GM23338 (cell line): ENCODE results near the gene MFRP. TPM values are rescaled to one million over a fixed set of nuclear protein-coding genes. Genes with fewer than 3 reads are reported as not detected.

Source experiments
- ATAC-seq: fragments of 200-7000 bp; cut with Tn5 transposase; 3 replicates; pipeline ENCODE4 v1.9.1; 2020
- DNase-seq: peaks from one replicate; pipeline ENCODE4 v3.0.0-alpha.2; 2015; ENCODE audit warnings: low spot score
- H2AFZ ChIP-seq: fragments of 200-600 bp; sonication (generic); 2 replicates; pipeline ENCODE4 v1.8.0; 2016; ENCODE audit warnings: antibody characterized with exemption, mild to moderate bottlenecking, moderate library complexity
- H3F3A ChIP-seq: fragments of 200-600 bp; sonication (generic); replicated peaks from 2 replicates; pipeline ENCODE4 v1.8.0; 2017; ENCODE audit warnings: antibody characterized with exemption, mixed run types, low read depth
- H3K27ac ChIP-seq: fragments of 200-600 bp; sonication (generic); 2 replicates; pipeline ENCODE4 v1.6.1; 2016; ENCODE audit warnings: low read depth
- H3K27me3 ChIP-seq: fragments of 200-600 bp; sonication (generic); 2 replicates; pipeline ENCODE4 v1.8.0; 2016; ENCODE audit warnings: mild to moderate bottlenecking, mixed run types, moderate library complexity; ENCODE audit not compliant: insufficient read depth
- H3K36me3 ChIP-seq: fragments of 200-600 bp; sonication (generic); 2 replicates; pipeline ENCODE4 v1.8.0; 2016; ENCODE audit warnings: mild to moderate bottlenecking; ENCODE audit not compliant: insufficient read depth
- H3K4me1 ChIP-seq: fragments of 200-600 bp; sonication (generic); 2 replicates; pipeline ENCODE4 v1.8.0; 2016; ENCODE audit warnings: mild to moderate bottlenecking, moderate library complexity; ENCODE audit not compliant: insufficient read depth
- H3K4me2 ChIP-seq: fragments of 200-600 bp; sonication (generic); 2 replicates; pipeline ENCODE4 v1.7.1; 2017; ENCODE audit warnings: mixed run types
- H3K4me3 ChIP-seq: fragments of 200-600 bp; sonication (generic); 2 replicates; pipeline ENCODE4 v1.6.1; 2016; ENCODE audit warnings: mixed run types
- H3K79me2 ChIP-seq: fragments of 200-600 bp; sonication (generic); replicated peaks from 2 replicates; pipeline ENCODE4 v1.8.0; 2017; ENCODE audit warnings: mild to moderate bottlenecking; ENCODE audit not compliant: insufficient read depth
- H3K9me2 ChIP-seq: fragments of 200-600 bp; sonication (generic); 2 replicates; pipeline ENCODE4 v1.8.0; 2017; ENCODE audit not compliant: insufficient read depth
- H4K20me1 ChIP-seq: fragments of 200-600 bp; sonication (generic); replicated peaks from 2 replicates; pipeline ENCODE4 v1.8.0; 2017; ENCODE audit warnings: mild to moderate bottlenecking; ENCODE audit not compliant: insufficient read depth
- H3K27ac Mint-ChIP-seq: 2 replicates; pipeline ENCODE4 v1.8.0; 2020; ENCODE audit warnings: inconsistent platforms, mild to moderate bottlenecking, moderate library complexity, mixed read lengths
- H3K27me3 Mint-ChIP-seq: 3 replicates; pipeline ENCODE4 v1.8.0; 2022; ENCODE audit warnings: low read depth, mild to moderate bottlenecking, moderate library complexity, mixed read lengths, inconsistent platforms; ENCODE audit not compliant: insufficient read depth, poor library complexity
- H3K36me3 Mint-ChIP-seq: 3 replicates; pipeline ENCODE4 v1.8.0; 2021; ENCODE audit warnings: low read depth, mild to moderate bottlenecking, inconsistent platforms, moderate library complexity, mixed read lengths
- H3K4me1 Mint-ChIP-seq: 3 replicates; pipeline ENCODE4 v1.8.0; 2020; ENCODE audit warnings: mild to moderate bottlenecking, inconsistent platforms, mixed read lengths
- H3K4me3 Mint-ChIP-seq: 3 replicates; pipeline ENCODE4 v1.8.0; 2021; ENCODE audit warnings: moderate library complexity, mild to moderate bottlenecking, inconsistent platforms, mixed read lengths
- H3K9me3 Mint-ChIP-seq: 3 replicates; pipeline ENCODE4 v1.8.0; 2020; ENCODE audit warnings: moderate library complexity, mild to moderate bottlenecking, inconsistent platforms, mixed read lengths
- CREB1 ChIP-seq: fragments of 250-450 bp; sonication (Bioruptor Pico); IDR thresholded peaks from 2 replicates; pipeline ENCODE4 v1.5.0; 2020; ENCODE audit warnings: low read depth, mild to moderate bottlenecking, moderate library complexity
- EZH2 ChIP-seq: fragments of 200-600 bp; sonication (generic); IDR thresholded peaks from one replicate; pipeline ENCODE4 v1.8.0; 2017; ENCODE audit warnings: antibody characterized with exemption, mild to moderate bottlenecking, low read depth; ENCODE audit not compliant: unreplicated experiment
- EZH2phosphoT487 ChIP-seq: fragments of 200-600 bp; sonication (generic); IDR thresholded peaks from one replicate; pipeline ENCODE4 v1.8.1; 2018; ENCODE audit warnings: antibody characterized with exemption; ENCODE audit not compliant: unreplicated experiment
- JUNB ChIP-seq: IDR thresholded peaks from one replicate; pipeline ENCODE4 v1.6.1; 2016; ENCODE audit warnings: antibody characterized with exemption; ENCODE audit not compliant: unreplicated experiment
- NANOG ChIP-seq: IDR thresholded peaks from 2 replicates; pipeline ENCODE4 v1.6.1; 2016; ENCODE audit warnings: antibody characterized with exemption, borderline replicate concordance
- POLR2AphosphoS5 ChIP-seq: IDR thresholded peaks from 2 replicates; pipeline ENCODE4 v1.6.1; 2016; ENCODE audit warnings: antibody characterized with exemption, low read depth
- STAT1 ChIP-seq: IDR thresholded peaks from one replicate; pipeline ENCODE4 v1.6.1; 2016; ENCODE audit warnings: antibody characterized with exemption; ENCODE audit not compliant: unreplicated experiment
- ZNF114 ChIP-seq: fragments of 250-450 bp; sonication (Bioruptor Pico); IDR thresholded peaks from 2 replicates; pipeline ENCODE4 v1.5.0; 2020; ENCODE audit warnings: mild to moderate bottlenecking, moderate library complexity
- ZNF331 ChIP-seq: fragments of 250-450 bp; sonication (Bioruptor Pico); IDR thresholded peaks from 2 replicates; pipeline ENCODE4 v1.5.0; 2020; ENCODE audit warnings: low read depth, mild to moderate bottlenecking, moderate library complexity
- polyA plus RNA-seq: library from polyadenylated mRNA; unstranded; fragments of >200 nt; fragmentation: Nextera tagmentation; extraction: Ambion mirVana; gene quantifications from 2 replicates; pipeline ENCODE4 v1.2.1, GENCODE V29; 2016
- total RNA-seq: library from RNA; depleted of rRNA; stranded (reverse); fragments of >200 nt; shearing (Covaris generic); gene quantifications from 2 replicates; pipeline ENCODE4 v1.2.3, GENCODE V29; 2014
- TF ChIP-seq, protein P1 (sequence below): IDR thresholded peaks from 2 replicates; pipeline ENCODE4 v1.6.1; 2016; ENCODE audit warnings: antibody characterized with exemption
- TF ChIP-seq, protein P2 (sequence below): fragments of 250-450 bp; sonication (Bioruptor Pico); IDR thresholded peaks from 2 replicates; pipeline ENCODE4 v1.5.0; 2020; ENCODE audit warnings: mild to moderate bottlenecking, moderate library complexity
- TF ChIP-seq, protein P3 (sequence below): IDR thresholded peaks from one replicate; pipeline ENCODE4 v1.6.1; 2018; ENCODE audit warnings: antibody characterized with exemption; ENCODE audit not compliant: unreplicated experiment

Gene MFRP
- total and polyA plus RNA-seq, 2 experiments from 2014 or later, result 0.03 TPM; not detected in 1

DNA sequence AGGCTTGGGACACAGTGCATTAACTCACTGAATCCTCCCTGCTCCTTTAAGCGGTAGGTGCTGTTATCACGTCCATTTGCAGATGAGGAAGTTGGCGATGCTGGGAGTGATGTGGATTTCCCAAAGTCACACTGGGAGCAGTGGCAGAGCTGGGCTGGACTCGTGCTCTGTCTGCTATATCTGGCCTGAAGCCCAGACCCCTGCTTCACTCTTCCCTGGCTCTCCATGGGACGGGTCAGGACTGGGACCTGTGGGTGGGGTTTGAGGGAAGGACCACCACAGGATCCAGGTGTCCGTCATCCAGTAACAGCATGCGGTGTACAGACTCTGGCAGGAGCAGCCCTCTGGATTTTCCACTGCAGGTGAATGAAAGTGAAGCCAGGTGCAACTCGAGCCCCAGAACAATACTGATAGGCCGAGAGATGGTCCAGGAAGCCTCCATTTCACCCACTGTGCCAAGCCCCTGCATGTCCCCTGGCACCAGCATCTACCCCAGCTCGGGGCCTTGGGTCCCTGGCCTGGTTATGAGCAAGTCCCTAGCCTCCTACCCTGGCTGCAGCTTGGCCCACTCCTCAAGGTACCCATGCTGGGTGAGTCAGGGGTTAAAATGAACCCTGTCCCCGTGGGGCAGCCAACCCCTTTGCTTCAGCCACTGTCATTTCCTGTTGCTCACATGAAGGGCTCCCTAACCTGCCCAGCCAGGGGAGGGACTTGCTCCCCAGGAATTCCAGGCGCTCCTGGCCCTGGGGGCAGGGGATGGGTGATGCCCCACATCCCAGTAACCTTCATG, 30.8 kb upstream of the MFRP start:
- TF ChIP-seq CREB1 (CRISPR knock-in tag) (no peak), EZH2 (no peak), JUNB (no peak), EZH2phosphoT487 (no peak), NANOG (no peak), POLR2AphosphoS5 (no peak), ZNF331 (CRISPR knock-in tag) (no peak), STAT1 (no peak), ZNF114 (CRISPR knock-in tag) (no peak)
- TF ChIP-seq, protein P1, sequence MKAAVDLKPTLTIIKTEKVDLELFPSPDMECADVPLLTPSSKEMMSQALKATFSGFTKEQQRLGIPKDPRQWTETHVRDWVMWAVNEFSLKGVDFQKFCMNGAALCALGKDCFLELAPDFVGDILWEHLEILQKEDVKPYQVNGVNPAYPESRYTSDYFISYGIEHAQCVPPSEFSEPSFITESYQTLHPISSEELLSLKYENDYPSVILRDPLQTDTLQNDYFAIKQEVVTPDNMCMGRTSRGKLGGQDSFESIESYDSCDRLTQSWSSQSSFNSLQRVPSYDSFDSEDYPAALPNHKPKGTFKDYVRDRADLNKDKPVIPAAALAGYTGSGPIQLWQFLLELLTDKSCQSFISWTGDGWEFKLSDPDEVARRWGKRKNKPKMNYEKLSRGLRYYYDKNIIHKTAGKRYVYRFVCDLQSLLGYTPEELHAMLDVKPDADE, result no peak
- TF ChIP-seq, protein P2, sequence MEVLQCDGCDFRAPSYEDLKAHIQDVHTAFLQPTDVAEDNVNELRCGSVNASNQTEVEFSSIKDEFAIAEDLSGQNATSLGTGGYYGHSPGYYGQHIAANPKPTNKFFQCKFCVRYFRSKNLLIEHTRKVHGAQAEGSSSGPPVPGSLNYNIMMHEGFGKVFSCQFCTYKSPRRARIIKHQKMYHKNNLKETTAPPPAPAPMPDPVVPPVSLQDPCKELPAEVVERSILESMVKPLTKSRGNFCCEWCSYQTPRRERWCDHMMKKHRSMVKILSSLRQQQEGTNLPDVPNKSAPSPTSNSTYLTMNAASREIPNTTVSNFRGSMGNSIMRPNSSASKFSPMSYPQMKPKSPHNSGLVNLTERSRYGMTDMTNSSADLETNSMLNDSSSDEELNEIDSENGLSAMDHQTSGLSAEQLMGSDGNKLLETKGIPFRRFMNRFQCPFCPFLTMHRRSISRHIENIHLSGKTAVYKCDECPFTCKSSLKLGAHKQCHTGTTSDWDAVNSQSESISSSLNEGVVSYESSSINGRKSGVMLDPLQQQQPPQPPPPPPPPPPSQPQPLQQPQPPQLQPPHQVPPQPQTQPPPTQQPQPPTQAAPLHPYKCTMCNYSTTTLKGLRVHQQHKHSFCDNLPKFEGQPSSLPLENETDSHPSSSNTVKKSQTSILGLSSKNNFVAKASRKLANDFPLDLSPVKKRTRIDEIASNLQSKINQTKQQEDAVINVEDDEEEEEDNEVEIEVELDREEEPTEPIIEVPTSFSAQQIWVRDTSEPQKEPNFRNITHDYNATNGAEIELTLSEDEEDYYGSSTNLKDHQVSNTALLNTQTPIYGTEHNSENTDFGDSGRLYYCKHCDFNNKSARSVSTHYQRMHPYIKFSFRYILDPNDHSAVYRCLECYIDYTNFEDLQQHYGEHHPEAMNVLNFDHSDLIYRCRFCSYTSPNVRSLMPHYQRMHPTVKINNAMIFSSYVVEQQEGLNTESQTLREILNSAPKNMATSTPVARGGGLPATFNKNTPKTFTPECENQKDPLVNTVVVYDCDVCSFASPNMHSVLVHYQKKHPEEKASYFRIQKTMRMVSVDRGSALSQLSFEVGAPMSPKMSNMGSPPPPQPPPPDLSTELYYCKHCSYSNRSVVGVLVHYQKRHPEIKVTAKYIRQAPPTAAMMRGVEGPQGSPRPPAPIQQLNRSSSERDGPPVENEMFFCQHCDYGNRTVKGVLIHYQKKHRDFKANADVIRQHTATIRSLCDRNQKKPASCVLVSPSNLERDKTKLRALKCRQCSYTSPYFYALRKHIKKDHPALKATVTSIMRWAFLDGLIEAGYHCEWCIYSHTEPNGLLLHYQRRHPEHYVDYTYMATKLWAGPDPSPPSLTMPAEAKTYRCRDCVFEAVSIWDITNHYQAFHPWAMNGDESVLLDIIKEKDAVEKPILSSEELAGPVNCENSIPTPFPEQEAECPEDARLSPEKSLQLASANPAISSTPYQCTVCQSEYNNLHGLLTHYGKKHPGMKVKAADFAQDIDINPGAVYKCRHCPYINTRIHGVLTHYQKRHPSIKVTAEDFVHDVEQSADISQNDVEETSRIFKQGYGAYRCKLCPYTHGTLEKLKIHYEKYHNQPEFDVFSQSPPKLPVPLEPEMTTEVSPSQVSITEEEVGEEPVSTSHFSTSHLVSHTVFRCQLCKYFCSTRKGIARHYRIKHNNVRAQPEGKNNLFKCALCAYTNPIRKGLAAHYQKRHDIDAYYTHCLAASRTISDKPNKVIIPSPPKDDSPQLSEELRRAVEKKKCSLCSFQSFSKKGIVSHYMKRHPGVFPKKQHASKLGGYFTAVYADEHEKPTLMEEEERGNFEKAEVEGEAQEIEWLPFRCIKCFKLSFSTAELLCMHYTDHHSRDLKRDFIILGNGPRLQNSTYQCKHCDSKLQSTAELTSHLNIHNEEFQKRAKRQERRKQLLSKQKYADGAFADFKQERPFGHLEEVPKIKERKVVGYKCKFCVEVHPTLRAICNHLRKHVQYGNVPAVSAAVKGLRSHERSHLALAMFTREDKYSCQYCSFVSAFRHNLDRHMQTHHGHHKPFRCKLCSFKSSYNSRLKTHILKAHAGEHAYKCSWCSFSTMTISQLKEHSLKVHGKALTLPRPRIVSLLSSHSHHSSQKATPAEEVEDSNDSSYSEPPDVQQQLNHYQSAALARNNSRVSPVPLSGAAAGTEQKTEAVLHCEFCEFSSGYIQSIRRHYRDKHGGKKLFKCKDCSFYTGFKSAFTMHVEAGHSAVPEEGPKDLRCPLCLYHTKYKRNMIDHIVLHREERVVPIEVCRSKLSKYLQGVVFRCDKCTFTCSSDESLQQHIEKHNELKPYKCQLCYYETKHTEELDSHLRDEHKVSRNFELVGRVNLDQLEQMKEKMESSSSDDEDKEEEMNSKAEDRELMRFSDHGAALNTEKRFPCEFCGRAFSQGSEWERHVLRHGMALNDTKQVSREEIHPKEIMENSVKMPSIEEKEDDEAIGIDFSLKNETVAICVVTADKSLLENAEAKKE, result no peak
- TF ChIP-seq, protein P3, sequence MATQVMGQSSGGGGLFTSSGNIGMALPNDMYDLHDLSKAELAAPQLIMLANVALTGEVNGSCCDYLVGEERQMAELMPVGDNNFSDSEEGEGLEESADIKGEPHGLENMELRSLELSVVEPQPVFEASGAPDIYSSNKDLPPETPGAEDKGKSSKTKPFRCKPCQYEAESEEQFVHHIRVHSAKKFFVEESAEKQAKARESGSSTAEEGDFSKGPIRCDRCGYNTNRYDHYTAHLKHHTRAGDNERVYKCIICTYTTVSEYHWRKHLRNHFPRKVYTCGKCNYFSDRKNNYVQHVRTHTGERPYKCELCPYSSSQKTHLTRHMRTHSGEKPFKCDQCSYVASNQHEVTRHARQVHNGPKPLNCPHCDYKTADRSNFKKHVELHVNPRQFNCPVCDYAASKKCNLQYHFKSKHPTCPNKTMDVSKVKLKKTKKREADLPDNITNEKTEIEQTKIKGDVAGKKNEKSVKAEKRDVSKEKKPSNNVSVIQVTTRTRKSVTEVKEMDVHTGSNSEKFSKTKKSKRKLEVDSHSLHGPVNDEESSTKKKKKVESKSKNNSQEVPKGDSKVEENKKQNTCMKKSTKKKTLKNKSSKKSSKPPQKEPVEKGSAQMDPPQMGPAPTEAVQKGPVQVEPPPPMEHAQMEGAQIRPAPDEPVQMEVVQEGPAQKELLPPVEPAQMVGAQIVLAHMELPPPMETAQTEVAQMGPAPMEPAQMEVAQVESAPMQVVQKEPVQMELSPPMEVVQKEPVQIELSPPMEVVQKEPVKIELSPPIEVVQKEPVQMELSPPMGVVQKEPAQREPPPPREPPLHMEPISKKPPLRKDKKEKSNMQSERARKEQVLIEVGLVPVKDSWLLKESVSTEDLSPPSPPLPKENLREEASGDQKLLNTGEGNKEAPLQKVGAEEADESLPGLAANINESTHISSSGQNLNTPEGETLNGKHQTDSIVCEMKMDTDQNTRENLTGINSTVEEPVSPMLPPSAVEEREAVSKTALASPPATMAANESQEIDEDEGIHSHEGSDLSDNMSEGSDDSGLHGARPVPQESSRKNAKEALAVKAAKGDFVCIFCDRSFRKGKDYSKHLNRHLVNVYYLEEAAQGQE, result no peak
- Histone ChIP-seq H3K4me3 (no peak overlapping the region), H2AFZ (no peak overlapping the region), H3K27me3 (peaks cover 21% of the 10 kb centered on the region), H3K36me3 (no peaks in the 10 kb centered on the region), H3F3A (peaks cover 10% of the 10 kb centered on the region; the same call in 1 of the 2 replicates), H3K9me2 (no peaks in the 10 kb centered on the region), H3K4me1 (peaks cover 51% of the 10 kb centered on the region), H3K79me2 (no peaks in the 10 kb centered on the region), H3K27ac (no peak overlapping the region), H3K4me2 (peak overlapping the region; percentile 50; the same call in 1 of the 2 replicates), H4K20me1 (no peaks in the 10 kb centered on the region)
- DNase-seq (no peak), ATAC-seq (no peak)
- Mint-ChIP-seq H3K4me1 (peaks cover 56% of the 10 kb centered on the region), H3K9me3 (no peaks in the 10 kb centered on the region), H3K4me3 (no peak overlapping the region), H3K27me3 (peaks cover 32% of the 10 kb centered on the region), H3K36me3 (no peaks in the 10 kb centered on the region), H3K27ac (no peak overlapping the region)
